A549 (cell line): Measurements from ENCODE around the gene GRID1. TPM values are rescaled to one million over a fixed set of nuclear protein-coding genes. Genes with fewer than 3 reads are reported as not detected.

Source experiments
- ATAC-seq, 2 experiments: fragments of 200-7000 bp in 1 of 2; fragments of >200 bp in 1 of 2; cut with Nextera tagmentation in 1 of 2; cut with Tn5 transposase in 1 of 2; 3 replicates each; pipeline versions ENCODE4 v1.8.0 to v1.9.1; 2018 to 2020; ENCODE audit warnings: mild to moderate bottlenecking in 1 of 2, moderate library complexity in 1 of 2
- CTCF ChIA-PET: fragments of 300-600 bp; sonication (Branson Sonifier 250); formaldehyde crosslinking; extraction: SDS; loops from one replicate; lab custom pipeline; 2021; ENCODE audit warnings: antibody characterized with exemption, inconsistent platforms; lab: Yijun Ruan, JAX
- POLR2A ChIA-PET: fragments of 350-600 bp; formaldehyde crosslinking; extraction: SDS; loops from one replicate; lab custom pipeline; 2021; ENCODE audit warnings: antibody characterized with exemption, inconsistent platforms; lab: Yijun Ruan, JAX
- DNase-seq, 2 experiments: peaks; one replicate each; pipeline versions ENCODE4 v3.0.0 to v3.0.0-alpha.2; 2011 to 2016; ENCODE audit warnings: low read depth in 1 of 2, low spot score in 1 of 2
- FAIRE-seq: peaks from 2 replicates; lab custom pipeline; 2011; peaks lifted over from hg19 to GRCh38; lab: Jason Lieb, UNC
- H3K27ac ChIP-seq, 2 experiments: fragments of >200 bp; sonication (Bioruptor Twin); formaldehyde crosslinking; 3 replicates each; pipeline ENCODE4 v1.5.1; 2016 to 2017
- H3K4me1 ChIP-seq: fragments of >200 bp; sonication (Bioruptor Twin); formaldehyde crosslinking; 3 replicates; pipeline ENCODE4 v1.6.1; 2016
- H3K4me2 ChIP-seq: fragments of >200 bp; sonication (Bioruptor Twin); formaldehyde crosslinking; 3 replicates; pipeline ENCODE4 v1.6.1; 2016
- H3K4me3 ChIP-seq: fragments of >200 bp; sonication (Bioruptor Twin); formaldehyde crosslinking; 3 replicates; pipeline ENCODE4 v1.5.1; 2016
- H3K9me3 ChIP-seq: fragments of >200 bp; sonication (Bioruptor Twin); formaldehyde crosslinking; 3 replicates; pipeline ENCODE4 v1.6.1; 2016
- BHLHE40 ChIP-seq: IDR thresholded peaks from 2 replicates; pipeline ENCODE4 v1.6.1; 2012; ENCODE audit warnings: low read depth, low read length, inconsistent platforms
- CEBPB ChIP-seq, 2 experiments: fragments of >200 bp in 1 of 2; sonication (Bioruptor Twin) in 1 of 2; formaldehyde crosslinking in 1 of 2; IDR thresholded peaks; 2 replicates each; pipeline ENCODE4 v1.6.1; 2012 to 2016
- CHD4 ChIP-seq: fragments of 200-600 bp; sonication (generic); IDR thresholded peaks from 2 replicates; pipeline ENCODE4 v1.6.1; 2016; ENCODE audit warnings: antibody characterized with exemption, mild to moderate bottlenecking, borderline replicate concordance
- CTCF ChIP-seq: fragments of >200 bp; sonication (Bioruptor Twin); formaldehyde crosslinking; IDR thresholded peaks from 3 replicates; pipeline ENCODE4 v1.5.1; 2016
- ESRRA ChIP-seq: fragments of 150-350 bp; IDR thresholded peaks from 2 replicates; pipeline ENCODE4 v1.6.1; 2014; ENCODE audit warnings: mild to moderate bottlenecking, low read length, borderline replicate concordance
- FOSL2 ChIP-seq, 2 experiments: fragments of 450-650 bp in 1 of 2; fragments of >200 bp in 1 of 2; sonication (Bioruptor Twin) in 1 of 2; formaldehyde crosslinking; IDR thresholded peaks; 2 replicates each; pipeline versions ENCODE4 v1.5.0 to v1.6.1; 2016 to 2020; ENCODE audit warnings: mild to moderate bottlenecking in 1 of 2, moderate library complexity in 1 of 2
- HES2 ChIP-seq: fragments of >200 bp; sonication (Bioruptor Twin); formaldehyde crosslinking; IDR thresholded peaks from 2 replicates; pipeline ENCODE4 v1.6.1; 2016
- HOXB13 ChIP-seq: fragments of 250-450 bp; sonication (Bioruptor Pico); IDR thresholded peaks from 2 replicates; pipeline ENCODE4 v1.5.0; 2020; ENCODE audit warnings: low read depth, mild to moderate bottlenecking, moderate library complexity
- JUN ChIP-seq, 2 experiments: fragments of >200 bp; sonication (Bioruptor Twin); formaldehyde crosslinking; IDR thresholded peaks; 2 replicates in 1 of 2; 3 replicates in 1 of 2; pipeline ENCODE4 v1.6.1; 2016 to 2017
- JUNB ChIP-seq: fragments of >200 bp; sonication (Bioruptor Twin); formaldehyde crosslinking; IDR thresholded peaks from 2 replicates; pipeline ENCODE4 v1.6.1; 2016
- KDM1A ChIP-seq: fragments of 200-600 bp; sonication (generic); IDR thresholded peaks from 2 replicates; pipeline ENCODE4 v1.6.1; 2016; ENCODE audit warnings: low read depth, mild to moderate bottlenecking
- KDM5A ChIP-seq: fragments of 200-600 bp; sonication (generic); IDR thresholded peaks from 2 replicates; pipeline ENCODE4 v1.6.1; 2016; ENCODE audit warnings: antibody characterized with exemption, mild to moderate bottlenecking
- MAX ChIP-seq: IDR thresholded peaks from 2 replicates; pipeline ENCODE4 v1.6.1; 2012
- NFE2L2 ChIP-seq: fragments of 150-350 bp; conservative IDR thresholded peaks from 2 replicates; pipeline ENCODE4 v1.6.1; 2014; ENCODE audit warnings: low read length
- NPAS2 ChIP-seq: fragments of 250-450 bp; sonication (Bioruptor Pico); IDR thresholded peaks from 2 replicates; pipeline ENCODE4 v1.8.0; 2022; ENCODE audit warnings: mild to moderate bottlenecking, moderate library complexity, borderline replicate concordance
- NR3C1 ChIP-seq: fragments of >200 bp; sonication (Bioruptor Twin); formaldehyde crosslinking; IDR thresholded peaks from 3 replicates; pipeline ENCODE4 v1.6.1; 2017
- POLR2A ChIP-seq: IDR thresholded peaks from 2 replicates; pipeline ENCODE4 v1.6.1; 2012; ENCODE audit warnings: mild to moderate bottlenecking, low read length
- POLR2AphosphoS2 ChIP-seq: conservative IDR thresholded peaks from 2 replicates; pipeline ENCODE4 v1.6.1; 2012; ENCODE audit warnings: low read length, improper control_type of control experiment, inconsistent platforms
- RAD21 ChIP-seq, 2 experiments: fragments of >200 bp in 1 of 2; sonication (Bioruptor Twin) in 1 of 2; formaldehyde crosslinking in 1 of 2; IDR thresholded peaks in 1 of 2; conservative IDR thresholded peaks in 1 of 2; 2 replicates in 1 of 2; 3 replicates in 1 of 2; pipeline ENCODE4 v1.6.1; 2012 to 2018; ENCODE audit warnings: inconsistent platforms in 1 of 2
- REST ChIP-seq: fragments of 200-600 bp; sonication (generic); IDR thresholded peaks from 2 replicates; pipeline ENCODE4 v1.6.1; 2016; ENCODE audit warnings: antibody characterized with exemption, mild to moderate bottlenecking, moderate library complexity
- SREBF2 ChIP-seq: fragments of 450-650 bp; IDR thresholded peaks from 2 replicates; pipeline ENCODE4 v1.6.1; 2014; ENCODE audit warnings: mild to moderate bottlenecking, moderate library complexity
- ZC3H11A ChIP-seq: fragments of 450-650 bp; IDR thresholded peaks from 2 replicates; pipeline ENCODE4 v1.6.1; 2014; ENCODE audit warnings: antibody characterized with exemption, mild to moderate bottlenecking
- ZNF302 ChIP-seq: fragments of 250-450 bp; sonication (Bioruptor Pico); IDR thresholded peaks from 2 replicates; pipeline ENCODE4 v1.9.0; 2021; ENCODE audit warnings: inconsistent platforms, mild to moderate bottlenecking, moderate library complexity
- WGBS: methylation state at CpG from one replicate; pipeline ENCODE4 v1.1.6; 2017; ENCODE audit errors: missing lambda C conversion rate; 5-methylcytosine and 5-hydroxymethylcytosine counted together
- polyA plus RNA-seq, 4 experiments: library from polyadenylated mRNA; depleted of rRNA in 3 of 4; stranded (reverse); fragments of >200 nt; fragmentation: RNase III in 1 of 4; extraction: RNeasy Plus Mini Kit Qiagen cat#74134 plus additional on column Dnase treatment in 1 of 4; gene quantifications; 2 replicates in 3 of 4; 3 replicates in 1 of 4; pipeline ENCODE4 v1.2.3, GENCODE V29; 2011 to 2017
- TF ChIP-seq, protein P1 (sequence below): fragments of 250-450 bp; sonication (Bioruptor Pico); IDR thresholded peaks from 2 replicates; pipeline ENCODE4 v1.5.0; 2020; ENCODE audit warnings: low read depth, mild to moderate bottlenecking, moderate library complexity

Gene GRID1
- polyA plus RNA-seq, 2 of the 4 experiments (the other 2 are of a cell fraction): 0.14 to 0.30 TPM

DNA sequence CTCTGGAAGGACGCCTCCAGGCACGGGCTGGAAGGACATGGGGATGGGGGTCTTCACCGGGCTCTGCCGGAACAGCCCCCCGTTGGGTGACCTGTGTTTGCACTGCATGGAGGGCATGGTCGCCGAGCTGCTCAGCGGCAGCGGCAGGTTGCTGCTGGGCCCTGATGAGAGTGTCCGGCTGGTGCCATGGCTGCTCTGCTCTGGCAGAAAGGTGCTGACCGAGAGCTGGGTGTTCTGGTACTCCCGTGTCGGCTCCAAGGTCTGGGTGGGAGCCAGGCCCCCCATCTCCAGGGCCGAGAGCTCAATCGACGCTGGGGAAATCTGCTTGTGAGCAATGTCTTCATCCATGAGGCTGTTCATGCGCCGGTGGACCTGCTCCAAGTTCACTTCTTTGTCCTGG is 764.3 kb downstream of the GRID1 start:
- CTCF ChIA-PET: no interaction called here
- TF ChIP-seq SREBF2 (no peak), REST (no peak), ZNF302 (CRISPR knock-in tag) (no peak), KDM5A (no peak), NFE2L2 (no peak), HOXB13 (CRISPR knock-in tag) (no peak), ESRRA (no peak), KDM1A (no peak), FOSL2 (IDR thresholded peaks at IDR 0.05) (no peak), FOSL2 (CRISPR knock-in tag; IDR thresholded peaks at IDR 0.05) (no peak), RAD21 (conservative IDR thresholded peaks at IDR 0.05 in 1 of 2, IDR thresholded peaks at IDR 0.05 in 1 of 2) (no peak), POLR2A (no peak), BHLHE40 (no peak), MAX (no peak), CTCF (no peak), POLR2AphosphoS2 (no peak)
- TF ChIP-seq, protein P1, sequence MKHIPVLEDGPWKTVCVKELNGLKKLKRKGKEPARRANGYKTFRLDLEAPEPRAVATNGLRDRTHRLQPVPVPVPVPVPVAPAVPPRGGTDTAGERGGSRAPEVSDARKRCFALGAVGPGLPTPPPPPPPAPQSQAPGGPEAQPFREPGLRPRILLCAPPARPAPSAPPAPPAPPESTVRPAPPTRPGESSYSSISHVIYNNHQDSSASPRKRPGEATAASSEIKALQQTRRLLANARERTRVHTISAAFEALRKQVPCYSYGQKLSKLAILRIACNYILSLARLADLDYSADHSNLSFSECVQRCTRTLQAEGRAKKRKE (CRISPR knock-in tag): no peak
- no peak for ATAC-seq
- no peak overlapping the region for H3K4me3 ChIP-seq
- 82% methylated on average over 17 of the region's 18 CpGs for WGBS
- no peak overlapping the region for H3K4me2 ChIP-seq
- peaks cover 12% of the 10 kb centered on the region; the same call in 2 of the 3 replicates for H3K9me3 ChIP-seq
- DNase-seq: no peak
- H3K27ac ChIP-seq: no peak overlapping the region
- FAIRE-seq: no peak
- no peaks in the 10 kb centered on the region for H3K4me1 ChIP-seq
- POLR2A ChIA-PET: no interaction called here

DNA sequence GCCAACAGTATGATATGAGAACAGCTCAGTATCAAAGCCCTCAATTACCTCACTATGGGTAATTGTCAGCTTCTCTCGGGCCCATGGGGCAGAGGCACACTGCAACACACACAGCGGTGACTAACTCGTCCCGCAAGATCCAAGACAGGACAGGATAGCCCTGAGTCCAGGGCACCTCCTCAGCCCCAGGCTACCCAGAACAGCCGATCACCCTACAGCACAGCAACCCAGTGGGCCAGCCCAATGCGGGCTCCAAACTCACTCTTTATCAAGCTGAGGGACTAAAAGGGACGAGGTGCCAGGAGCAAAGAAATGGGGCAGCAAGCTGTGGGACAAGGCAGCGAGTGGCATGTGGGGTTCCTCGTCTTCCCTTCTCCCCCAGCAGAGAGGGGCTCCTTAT is 765.1 kb downstream of the GRID1 start:
- no peak for DNase-seq
- Histone ChIP-seq H3K4me2 (no peak overlapping the region), H3K4me3 (no peak overlapping the region), H3K9me3 (peaks cover 4% of the 10 kb centered on the region; the same call in 1 of the 3 replicates)
- CTCF ChIA-PET: no interaction called here
- no peak for TF ChIP-seq JUN (IDR thresholded peaks at IDR 0.05)
- TF ChIP-seq, all 56 proteins: peak for 0
- no peak overlapping the region for H3K27ac ChIP-seq
- no peak for FAIRE-seq
- 81% methylated on average over 9 of the region's 9 CpGs for WGBS
- ATAC-seq: no peak
- POLR2A ChIA-PET: no interaction called here
- no peaks in the 10 kb centered on the region for H3K4me1 ChIP-seq

GRCh38 chr10:85600744-85601081 is 765.9 kb downstream of the GRID1 start:
- no peak overlapping the region for H3K27ac ChIP-seq
- H3K4me3 ChIP-seq: no peak overlapping the region
- no peak for FAIRE-seq
- DNase-seq: no peak
- ATAC-seq: no peak
- no peak overlapping the region for H3K4me2 ChIP-seq
- H3K4me1 ChIP-seq: no peaks in the 10 kb centered on the region
- ChIA-PET CTCF (no interaction called here), POLR2A (no interaction called here)
- WGBS: 59% methylated on average over 2 of the region's 2 CpGs
- no peaks in the 10 kb centered on the region for H3K9me3 ChIP-seq
- TF ChIP-seq ZC3H11A (no peak), JUNB (no peak), CHD4 (no peak), NR3C1 (no peak), KDM1A (no peak), CTCF (no peak), ESRRA (no peak), CEBPB (IDR thresholded peaks at IDR 0.05) (no peak), HES2 (no peak), SREBF2 (no peak), ZNF302 (CRISPR knock-in tag) (no peak), FOSL2 (IDR thresholded peaks at IDR 0.05) (no peak), FOSL2 (CRISPR knock-in tag; IDR thresholded peaks at IDR 0.05) (no peak), NPAS2 (CRISPR knock-in tag) (no peak)
